ENCODE measurements around the gene GARIN6. TPM values are rescaled to one million over a fixed set of nuclear protein-coding genes. Genes with fewer than 3 reads are reported as not detected.
A peak's percentile ranks its signal among the peaks of the same experiment; 100 is the strongest.

GARIN6 gene
- total and polyA plus RNA-seq, 10 of the 15 experiments (the other 5 are each of a cell fraction or from before 2014, with no cell fraction given): not detected

- RAD21 ChIA-PET (ENCODE audit: unreplicated experiment): no interaction called here
- CTCF ChIA-PET: no interaction called here
- intact Hi-C loops (cut with micrococcal nuclease; ENCODE audit: unreplicated experiment): no loop called here
- POLR2A ChIA-PET: interaction anchor here (0.6 kb wide), 1 partner anchor 230 kb away, joined by 3 read pairs; no protein-coding TSS in a partner anchor
- H3K4me1 ChIP-seq (ENCODE audit: control insufficient read depth, insufficient read depth, low read length): no peaks in the 10 kb centered on the region
- H2AFZ ChIP-seq (ENCODE audit: control insufficient read depth, low read depth, low read length): no peak overlapping the region
- H3K27ac ChIP-seq (ENCODE audit: control insufficient read depth, insufficient read depth): no peak overlapping the region
- WGBS (ENCODE audit: insufficient coverage, insufficient replicate concordance, low lambda C conversion rate, missing lambda C conversion rate): 0% methylated on average over 1 of the region's 1 CpG
- in situ Hi-C loops (cut with MboI): no loop called here
- BruUV-seq (replicated peaks): no TSS peak
- SMC1A ChIA-PET (ENCODE audit: uncharacterized antibody, unreplicated experiment): no interaction called here
- no peaks in the 10 kb centered on the region for H4K20me1 ChIP-seq (ENCODE audit: control insufficient read depth, insufficient read depth)
- no peaks in the 10 kb centered on the region for H3K36me3 ChIP-seq (ENCODE audit: control insufficient read depth in 2 of 2, insufficient read depth in 2 of 2, low read length in 1 of 2)
- no peak for FAIRE-seq
- H3K79me2 ChIP-seq (ENCODE audit: control insufficient read depth, insufficient read depth, low read length): no peaks in the 10 kb centered on the region
- TF ChIP-seq ZBED1 (IDR thresholded peaks at IDR 0.05; ENCODE audit: borderline replicate concordance) (no peak), EED (IDR thresholded peaks at IDR 0.05; ENCODE audit: low read depth) (no peak), SRF (IDR thresholded peaks at IDR 0.05; ENCODE audit: low read depth in 2 of 2, low read length in 2 of 2) (peak in 1 of 2 experiments; percentile 77; a peak in 2 of 4 replicates), NFYB (IDR thresholded peaks at IDR 0.05; ENCODE audit: insufficient read depth, low read depth, low read length) (0 out of 2 replicates have a peak, but pooled peaks have one; percentile 6)
- H3K4me2 ChIP-seq (ENCODE audit: control insufficient read depth, insufficient read depth): no peak overlapping the region
- no peak overlapping the region for H3K9ac ChIP-seq (ENCODE audit: control insufficient read depth, insufficient read depth, low read length)
- no peak for ATAC-seq
- H3K4me3 ChIP-seq: no peak overlapping the region
- DNase-seq (ENCODE audit: low read depth, low spot score): no peak
- no peaks in the 10 kb centered on the region for H3K9me3 ChIP-seq (replicated peaks; ENCODE audit: control insufficient read depth, insufficient read depth, low read length)
- H3K27me3 ChIP-seq (replicated peaks in 1 of 2; ENCODE audit: control insufficient read depth in 2 of 2, insufficient read depth in 2 of 2, low read length in 1 of 2): no peaks in the 10 kb centered on the region
Measured at GRCh38 chr12:99686142-99686541, 38.6 kb downstream of the GARIN6 start.

GRCh38 chr12:99695050-99695449, 47.5 kb downstream of the GARIN6 start:
- Histone ChIP-seq H3K4me3 (no peak overlapping the region), H3K36me3 (ENCODE audit: control insufficient read depth in 2 of 2, insufficient read depth in 2 of 2, low read length in 1 of 2) (no peaks in the 10 kb centered on the region), H3K27me3 (replicated peaks in 1 of 2; ENCODE audit: control insufficient read depth in 2 of 2, insufficient read depth in 2 of 2, low read length in 1 of 2) (no peaks in the 10 kb centered on the region), H3K4me1 (ENCODE audit: control insufficient read depth, insufficient read depth, low read length) (no peaks in the 10 kb centered on the region), H3K9me3 (replicated peaks; ENCODE audit: control insufficient read depth, insufficient read depth, low read length) (no peaks in the 10 kb centered on the region), H3K79me2 (ENCODE audit: control insufficient read depth, insufficient read depth, low read length) (no peaks in the 10 kb centered on the region), H3K9ac (ENCODE audit: control insufficient read depth, insufficient read depth, low read length) (no peak overlapping the region), H3K27ac (ENCODE audit: control insufficient read depth, insufficient read depth) (no peak overlapping the region), H3K4me2 (ENCODE audit: control insufficient read depth, insufficient read depth) (no peak overlapping the region), H2AFZ (ENCODE audit: control insufficient read depth, low read depth, low read length) (no peak overlapping the region), H4K20me1 (ENCODE audit: control insufficient read depth, insufficient read depth) (no peaks in the 10 kb centered on the region)
- BruUV-seq (replicated peaks): no TSS peak
- RAD21 ChIA-PET (ENCODE audit: unreplicated experiment): no interaction called here
- in situ Hi-C loops (cut with MboI) (no loop called here), intact Hi-C loops (cut with micrococcal nuclease; ENCODE audit: unreplicated experiment) (no loop called here)
- POLR2A ChIA-PET: no interaction called here
- SMC1A ChIA-PET (ENCODE audit: uncharacterized antibody, unreplicated experiment): interaction anchor here (0.9 to 1.1 kb wide), 3 partner anchors 15 to 33 kb away, joined by 3 to 5 read pairs (median 4); no protein-coding TSS in a partner anchor
- CTCF ChIA-PET: interaction anchor here (1.0 kb wide), 1 partner anchor 34 kb away, joined by 3 read pairs; no protein-coding TSS in a partner anchor
- peak; percentile 47 for ATAC-seq
- no peak for FAIRE-seq
- 0% methylated on average over 2 of the region's 2 CpGs for WGBS (ENCODE audit: insufficient coverage, insufficient replicate concordance, low lambda C conversion rate, missing lambda C conversion rate)
- no peak for DNase-seq (ENCODE audit: low read depth, low spot score)
- TF ChIP-seq KAT2A (conservative IDR thresholded peaks at IDR 0.05; ENCODE audit: control insufficient read depth, low read depth, low read length): no peak
- TF ChIP-seq WRNIP1 (IDR thresholded peaks at IDR 0.05; ENCODE audit: borderline replicate concordance, low read depth, low read length): no peak
- TF ChIP-seq IRF5 (IDR thresholded peaks at IDR 0.05; ENCODE audit: borderline replicate concordance): no peak
- peak; percentile 23; the same call in 1 of the 2 replicates for TF ChIP-seq ATF7 (IDR thresholded peaks at IDR 0.05; ENCODE audit: low read depth)
- peak; percentile 81 for TF ChIP-seq MTA2 (IDR thresholded peaks at IDR 0.05; ENCODE audit: low read depth)
- TF ChIP-seq ZBED1 (IDR thresholded peaks at IDR 0.05; ENCODE audit: borderline replicate concordance): no peak
- TF ChIP-seq ZNF207 (IDR thresholded peaks at IDR 0.05; ENCODE audit: borderline replicate concordance): no peak
- TF ChIP-seq IRF3 (IDR thresholded peaks at IDR 0.05): no peak
- no peak for TF ChIP-seq PAX8 (IDR thresholded peaks at IDR 0.05)
- no peak for TF ChIP-seq NRF1 (conservative IDR thresholded peaks at IDR 0.05; ENCODE audit: low read depth, low read length)
- no peak for TF ChIP-seq ZNF274 (IDR thresholded peaks at IDR 0.05; ENCODE audit: insufficient read depth, insufficient read length)
- no peak for TF ChIP-seq CHD1 (IDR thresholded peaks at IDR 0.05; ENCODE audit: low read depth, low read length)
- no peak for TF ChIP-seq SMARCA5 (IDR thresholded peaks at IDR 0.05)
- no peak for TF ChIP-seq NR2C1 (IDR thresholded peaks at IDR 0.05)
- TF ChIP-seq PAX5 (IDR thresholded peaks at IDR 0.05; ENCODE audit: borderline replicate concordance, low read depth, low read length): no peak
